Mammary epithelial cell (primary cell): ENCODE results near the gene SLC35B4.

Source experiments
- CTCF ChIP-seq, 2 donors: IDR thresholded peaks in 1 of 2; conservative IDR thresholded peaks in 1 of 2; 2 replicates each; pipeline ENCODE4 v1.5.1; 2011 to 2012; ENCODE audit warnings: inconsistent platforms in 2 of 2, low read length in 2 of 2, mild to moderate bottlenecking in 2 of 2, control low read depth in 1 of 2, low read depth in 1 of 2; ENCODE audit not compliant: insufficient read depth in 1 of 2; ENCODE audit errors: extremely low read depth in 1 of 2
- EZH2 ChIP-seq: IDR thresholded peaks from 2 replicates; pipeline ENCODE4 v1.6.1; 2012; ENCODE audit warnings: low read length, inconsistent platforms, borderline replicate concordance

- TF ChIP-seq CTCF (conservative IDR thresholded peaks at IDR 0.05 in 1 of 2, IDR thresholded peaks at IDR 0.05 in 1 of 2; ENCODE audit: extremely low read depth in 1 of 2, insufficient read depth in 1 of 2, low read depth in 1 of 2, low read length in 2 of 2) (no peak), EZH2 (no peak)
These were observed 821 bp downstream of the SLC35B4 start for GRCh38 chr7:134315679-134316538.
